ENCODE data around the gene CALD1. TPM values are rescaled to one million over a fixed set of nuclear protein-coding genes. Genes with fewer than 3 reads are reported as not detected.

Gene CALD1
- total RNA-seq, 1 experiment from 2014 or later: 47.9 TPM

DNA sequence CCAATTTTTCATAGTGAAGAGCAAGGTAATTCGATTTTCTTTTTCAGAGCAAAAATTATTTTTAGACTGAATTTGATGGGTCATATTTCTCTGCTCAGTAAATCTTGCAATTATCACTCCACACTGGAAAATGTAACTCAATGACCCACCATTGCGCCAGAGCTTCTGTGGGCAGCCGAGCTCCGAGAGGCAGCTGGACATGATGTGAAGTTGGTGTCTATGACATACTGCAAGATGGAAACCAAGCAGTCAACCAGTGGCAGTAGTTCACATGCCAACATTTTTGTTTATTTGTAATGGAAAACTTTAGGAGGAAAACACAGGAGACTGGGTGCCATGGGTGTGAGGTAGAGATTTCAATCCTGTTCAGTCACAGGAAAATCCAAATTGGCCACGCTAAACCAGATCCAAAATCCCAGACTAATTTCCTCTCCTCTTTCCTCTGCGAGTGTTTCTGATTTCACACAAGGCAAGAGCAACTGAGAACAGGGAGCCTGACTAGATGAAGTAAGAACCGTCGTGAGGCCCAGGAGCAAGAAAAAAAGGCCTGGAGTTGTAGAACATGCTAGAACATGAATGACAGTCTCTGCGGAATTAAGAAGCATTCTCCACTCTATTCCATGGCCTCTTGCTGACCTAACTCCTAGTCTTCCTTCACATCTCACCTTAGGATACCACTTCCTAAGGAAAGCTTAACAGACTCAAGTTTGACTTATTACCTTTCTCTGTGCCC is 39.3 kb downstream of the CALD1 start:
- H3K4me3 ChIP-seq (ENCODE audit: low read depth, low read length, poor library complexity, severe bottlenecking): no peak overlapping the region
- POLR2A ChIA-PET (ENCODE audit: low non-redundant PET): no interaction called here
- TF ChIP-seq, protein P1, sequence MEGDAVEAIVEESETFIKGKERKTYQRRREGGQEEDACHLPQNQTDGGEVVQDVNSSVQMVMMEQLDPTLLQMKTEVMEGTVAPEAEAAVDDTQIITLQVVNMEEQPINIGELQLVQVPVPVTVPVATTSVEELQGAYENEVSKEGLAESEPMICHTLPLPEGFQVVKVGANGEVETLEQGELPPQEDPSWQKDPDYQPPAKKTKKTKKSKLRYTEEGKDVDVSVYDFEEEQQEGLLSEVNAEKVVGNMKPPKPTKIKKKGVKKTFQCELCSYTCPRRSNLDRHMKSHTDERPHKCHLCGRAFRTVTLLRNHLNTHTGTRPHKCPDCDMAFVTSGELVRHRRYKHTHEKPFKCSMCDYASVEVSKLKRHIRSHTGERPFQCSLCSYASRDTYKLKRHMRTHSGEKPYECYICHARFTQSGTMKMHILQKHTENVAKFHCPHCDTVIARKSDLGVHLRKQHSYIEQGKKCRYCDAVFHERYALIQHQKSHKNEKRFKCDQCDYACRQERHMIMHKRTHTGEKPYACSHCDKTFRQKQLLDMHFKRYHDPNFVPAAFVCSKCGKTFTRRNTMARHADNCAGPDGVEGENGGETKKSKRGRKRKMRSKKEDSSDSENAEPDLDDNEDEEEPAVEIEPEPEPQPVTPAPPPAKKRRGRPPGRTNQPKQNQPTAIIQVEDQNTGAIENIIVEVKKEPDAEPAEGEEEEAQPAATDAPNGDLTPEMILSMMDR (conservative IDR thresholded peaks at IDR 0.05; ENCODE audit: low read depth, low read length): no peak
- TF ChIP-seq EZH2 (IDR thresholded peaks at IDR 0.05; ENCODE audit: borderline replicate concordance, low read depth, low read length, poor library complexity, severe bottlenecking): no peak
- CTCF ChIA-PET: no interaction called here
- no peaks in the 10 kb centered on the region for H3K36me3 ChIP-seq (ENCODE audit: insufficient read depth, low read length, poor library complexity, severe bottlenecking)
- no peak for DNase-seq (ENCODE audit: low spot score)
- H3K27me3 ChIP-seq (replicated peaks; ENCODE audit: insufficient read depth, low read depth, low read length, poor library complexity): no peaks in the 10 kb centered on the region
- H3K27ac ChIP-seq (ENCODE audit: low read depth, low read length, poor library complexity, severe bottlenecking): no peak overlapping the region
- peaks cover 19% of the 10 kb centered on the region for H3K4me1 ChIP-seq (ENCODE audit: insufficient read depth, low read length, poor library complexity, severe bottlenecking)
- BruUV-seq (replicated peaks): no TSS peak
- no peaks in the 10 kb centered on the region for H3K9me3 ChIP-seq (ENCODE audit: low read depth, low read length, poor library complexity, severe bottlenecking)
- intact Hi-C loops (cut with micrococcal nuclease; ENCODE audit: unreplicated experiment): no loop called here

DNA sequence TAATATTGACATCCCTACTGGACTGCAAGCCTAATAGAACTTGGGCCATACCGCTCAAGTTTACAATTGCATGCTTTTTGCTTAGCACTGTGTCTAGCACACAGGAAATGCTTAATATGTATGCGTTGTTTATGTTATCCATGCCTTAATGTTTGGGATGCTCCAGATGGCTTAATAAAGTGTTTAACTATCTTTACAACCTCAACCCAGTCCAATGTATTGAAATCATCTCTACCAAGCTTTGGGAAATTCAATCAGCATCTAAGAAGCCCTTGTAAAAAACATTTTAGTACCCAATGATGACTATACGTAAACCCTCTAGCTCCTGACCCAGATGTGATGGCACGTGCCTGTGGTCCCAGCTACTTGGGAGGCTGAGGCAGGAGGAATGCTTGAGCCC is 40.0 kb downstream of the CALD1 start:
- Histone ChIP-seq H3K4me1 (ENCODE audit: insufficient read depth, low read length, poor library complexity, severe bottlenecking) (peaks cover 20% of the 10 kb centered on the region), H3K27me3 (replicated peaks; ENCODE audit: insufficient read depth, low read depth, low read length, poor library complexity) (no peaks in the 10 kb centered on the region), H3K4me3 (ENCODE audit: low read depth, low read length, poor library complexity, severe bottlenecking) (no peak overlapping the region), H3K27ac (ENCODE audit: low read depth, low read length, poor library complexity, severe bottlenecking) (no peak overlapping the region), H3K36me3 (ENCODE audit: insufficient read depth, low read length, poor library complexity, severe bottlenecking) (no peaks in the 10 kb centered on the region), H3K9me3 (ENCODE audit: low read depth, low read length, poor library complexity, severe bottlenecking) (no peaks in the 10 kb centered on the region)
- DNase-seq (ENCODE audit: low spot score): no peak
- ChIA-PET POLR2A (ENCODE audit: low non-redundant PET) (no interaction called here), CTCF (no interaction called here)
- TF ChIP-seq, protein P1 (conservative IDR thresholded peaks at IDR 0.05; ENCODE audit: low read depth, low read length): no peak
- no peak for TF ChIP-seq EZH2 (IDR thresholded peaks at IDR 0.05; ENCODE audit: borderline replicate concordance, low read depth, low read length, poor library complexity, severe bottlenecking)
- no TSS peak for BruUV-seq (replicated peaks)
- intact Hi-C loops (cut with micrococcal nuclease; ENCODE audit: unreplicated experiment): no loop called here

DNA sequence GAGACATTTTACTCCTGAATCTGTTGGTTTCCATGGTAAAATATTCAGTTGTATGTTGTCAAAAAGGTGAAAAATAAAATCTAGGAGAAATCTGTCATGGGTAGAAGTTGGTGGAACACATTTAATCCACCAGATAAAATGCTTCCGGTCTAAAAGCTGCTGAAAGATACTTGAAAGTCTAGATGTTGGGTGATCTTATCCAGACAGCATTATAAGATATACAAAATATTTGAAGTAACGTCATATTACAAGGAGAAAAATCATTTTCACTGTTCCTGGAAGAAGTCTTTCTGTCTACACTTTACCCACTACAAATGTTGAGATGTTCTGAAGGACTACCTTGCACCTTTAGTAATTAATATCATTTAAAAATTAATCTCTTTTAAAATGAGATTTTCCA is 40.9 kb downstream of the CALD1 start:
- no peak for TF ChIP-seq EZH2 (IDR thresholded peaks at IDR 0.05; ENCODE audit: borderline replicate concordance, low read depth, low read length, poor library complexity, severe bottlenecking)
- TF ChIP-seq, protein P1 (conservative IDR thresholded peaks at IDR 0.05; ENCODE audit: low read depth, low read length): no peak
- Histone ChIP-seq H3K27me3 (replicated peaks; ENCODE audit: insufficient read depth, low read depth, low read length, poor library complexity) (no peaks in the 10 kb centered on the region), H3K4me1 (ENCODE audit: insufficient read depth, low read length, poor library complexity, severe bottlenecking) (peaks cover 21% of the 10 kb centered on the region), H3K36me3 (ENCODE audit: insufficient read depth, low read length, poor library complexity, severe bottlenecking) (no peaks in the 10 kb centered on the region), H3K27ac (ENCODE audit: low read depth, low read length, poor library complexity, severe bottlenecking) (no peak overlapping the region), H3K4me3 (ENCODE audit: low read depth, low read length, poor library complexity, severe bottlenecking) (no peak overlapping the region), H3K9me3 (ENCODE audit: low read depth, low read length, poor library complexity, severe bottlenecking) (no peaks in the 10 kb centered on the region)
- DNase-seq (ENCODE audit: low spot score): no peak
- no TSS peak for BruUV-seq (replicated peaks)
- POLR2A ChIA-PET (ENCODE audit: low non-redundant PET): no interaction called here
- intact Hi-C loops (cut with micrococcal nuclease; ENCODE audit: unreplicated experiment): no loop called here
- CTCF ChIA-PET: no interaction called here
